PC-9 (cell line): ENCODE results near the gene GRID2. TPM values are rescaled to one million over a fixed set of nuclear protein-coding genes. Genes with fewer than 3 reads are reported as not detected.

Experiments used
- BruUV-seq: library from RNA; stranded (reverse); fragments of 400-500 nt; replicated peaks from 2 replicates; lab custom pipeline; 2021; lab: Mats Ljungman, UMichigan
- CTCF ChIA-PET: fragments of 300-600 bp; sonication (Branson Sonifier 250); formaldehyde crosslinking; loops from one replicate; lab custom pipeline; 2022; ENCODE audit warnings: antibody characterized with exemption; lab: Charles Lee
- POLR2A ChIA-PET: fragments of 300-600 bp; sonication (Branson Sonifier 250); formaldehyde crosslinking; loops from one replicate; lab custom pipeline; 2022; ENCODE audit warnings: antibody characterized with exemption; ENCODE audit not compliant: unreplicated experiment; lab: Charles Lee
- DNase-seq, 2 experiments: peaks; one replicate each; pipeline versions ENCODE4 v3.0.0 to v3.0.0-alpha.2; 2015 to 2022; ENCODE audit warnings: mixed read lengths in 1 of 2
- H2AFZ ChIP-seq: fragments of 200-600 bp; sonication (generic); 2 replicates; pipeline ENCODE4 v1.8.1; 2017; ENCODE audit warnings: antibody characterized with exemption
- H3F3A ChIP-seq: fragments of 200-600 bp; sonication (generic); 2 replicates; pipeline ENCODE4 v1.8.1; 2017; ENCODE audit warnings: antibody characterized with exemption, mild to moderate bottlenecking, low read depth; ENCODE audit not compliant: insufficient read depth
- H3K27ac ChIP-seq: fragments of 200-600 bp; sonication (generic); 2 replicates; pipeline ENCODE4 v1.6.1; 2016; ENCODE audit warnings: mixed run types
- H3K27me3 ChIP-seq: fragments of 200-600 bp; sonication (generic); 2 replicates; pipeline ENCODE4 v1.6.1; 2016; ENCODE audit warnings: low read depth, mixed run types; ENCODE audit not compliant: insufficient read depth
- H3K36me3 ChIP-seq: fragments of 200-600 bp; sonication (generic); 2 replicates; pipeline ENCODE4 v1.6.1; 2016; ENCODE audit warnings: low read depth, mixed run types
- H3K4me1 ChIP-seq: fragments of 200-600 bp; sonication (generic); replicated peaks from 2 replicates; pipeline ENCODE4 v1.6.1; 2016; ENCODE audit warnings: mixed run types; ENCODE audit not compliant: insufficient read depth
- H3K4me2 ChIP-seq: fragments of 200-600 bp; sonication (generic); 2 replicates; pipeline ENCODE4 v1.6.1; 2017; ENCODE audit warnings: mixed run types
- H3K4me3 ChIP-seq: fragments of 200-600 bp; sonication (generic); 2 replicates; pipeline ENCODE4 v1.6.1; 2016; ENCODE audit warnings: mixed run types
- H3K79me2 ChIP-seq: fragments of 200-600 bp; sonication (generic); 2 replicates; pipeline ENCODE4 v1.6.1; 2017; ENCODE audit warnings: low read depth, mixed run types
- H3K9me2 ChIP-seq: fragments of 200-600 bp; sonication (generic); 2 replicates; pipeline ENCODE4 v1.8.1; 2017; ENCODE audit warnings: mild to moderate bottlenecking; ENCODE audit not compliant: insufficient read depth
- H3K9me3 ChIP-seq: fragments of 200-600 bp; sonication (generic); 2 replicates; pipeline ENCODE4 v1.8.1; 2016; ENCODE audit warnings: low read depth; ENCODE audit not compliant: insufficient read depth
- H4K20me1 ChIP-seq: fragments of 200-600 bp; sonication (generic); 2 replicates; pipeline ENCODE4 v1.8.1; 2017; ENCODE audit not compliant: insufficient read depth
- EZH2 ChIP-seq: fragments of 200-600 bp; sonication (generic); IDR thresholded peaks from 2 replicates; pipeline ENCODE4 v1.8.0; 2017; ENCODE audit warnings: antibody characterized with exemption, low read depth
- intact Hi-C: fragments of 100-400 bp; cut with micrococcal nuclease; formaldehyde crosslinking; loops from one replicate; pipeline ENCODE4 v1.10.0; 2022; ENCODE audit not compliant: unreplicated experiment
- total RNA-seq: library from RNA; stranded (reverse); gene quantifications from 2 replicates; pipeline ENCODE4 v1.2.3, GENCODE V29; 2021
- TF ChIP-seq, protein P1 (sequence below): fragments of 200-600 bp; sonication (generic); conservative IDR thresholded peaks from 2 replicates; pipeline ENCODE4 v1.6.1; 2017; ENCODE audit warnings: mixed run types, antibody characterized with exemption, mild to moderate bottlenecking, moderate library complexity

GRID2 gene
- total RNA-seq, 1 experiment from 2014 or later, result not detected

DNA sequence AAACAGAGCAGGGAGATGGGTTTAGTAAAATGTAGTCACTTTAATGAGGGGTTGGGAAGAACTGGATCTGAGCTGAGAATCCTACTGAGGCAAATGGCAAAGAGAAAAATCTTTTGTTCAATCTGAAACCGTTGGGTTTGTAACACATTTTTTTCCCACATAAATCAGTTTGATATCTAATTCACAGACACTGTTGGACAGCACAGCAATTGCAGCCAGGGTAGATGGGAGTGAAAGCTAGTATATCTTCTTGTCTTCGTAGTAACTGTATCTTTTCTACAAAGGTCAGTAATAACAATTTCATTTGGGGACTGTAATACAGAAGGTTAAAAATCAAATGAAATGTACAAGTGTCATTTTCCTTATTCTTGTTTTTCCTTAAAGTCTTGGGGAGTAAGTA is 875.3 kb downstream of the GRID2 start:
- POLR2A ChIA-PET, result no interaction called here
- Histone ChIP-seq H3K27ac (no peak overlapping the region), H3K9me2 (no peaks in the 10 kb centered on the region), H3F3A (no peaks in the 10 kb centered on the region), H4K20me1 (no peaks in the 10 kb centered on the region), H2AFZ (no peak overlapping the region), H3K4me2 (no peak overlapping the region), H3K79me2 (no peaks in the 10 kb centered on the region), H3K4me1 (no peaks in the 10 kb centered on the region), H3K27me3 (no peaks in the 10 kb centered on the region), H3K36me3 (no peaks in the 10 kb centered on the region), H3K4me3 (no peak overlapping the region), H3K9me3 (no peaks in the 10 kb centered on the region)
- no TSS peak for BruUV-seq
- TF ChIP-seq, protein P1, sequence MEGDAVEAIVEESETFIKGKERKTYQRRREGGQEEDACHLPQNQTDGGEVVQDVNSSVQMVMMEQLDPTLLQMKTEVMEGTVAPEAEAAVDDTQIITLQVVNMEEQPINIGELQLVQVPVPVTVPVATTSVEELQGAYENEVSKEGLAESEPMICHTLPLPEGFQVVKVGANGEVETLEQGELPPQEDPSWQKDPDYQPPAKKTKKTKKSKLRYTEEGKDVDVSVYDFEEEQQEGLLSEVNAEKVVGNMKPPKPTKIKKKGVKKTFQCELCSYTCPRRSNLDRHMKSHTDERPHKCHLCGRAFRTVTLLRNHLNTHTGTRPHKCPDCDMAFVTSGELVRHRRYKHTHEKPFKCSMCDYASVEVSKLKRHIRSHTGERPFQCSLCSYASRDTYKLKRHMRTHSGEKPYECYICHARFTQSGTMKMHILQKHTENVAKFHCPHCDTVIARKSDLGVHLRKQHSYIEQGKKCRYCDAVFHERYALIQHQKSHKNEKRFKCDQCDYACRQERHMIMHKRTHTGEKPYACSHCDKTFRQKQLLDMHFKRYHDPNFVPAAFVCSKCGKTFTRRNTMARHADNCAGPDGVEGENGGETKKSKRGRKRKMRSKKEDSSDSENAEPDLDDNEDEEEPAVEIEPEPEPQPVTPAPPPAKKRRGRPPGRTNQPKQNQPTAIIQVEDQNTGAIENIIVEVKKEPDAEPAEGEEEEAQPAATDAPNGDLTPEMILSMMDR, result no peak
- TF ChIP-seq EZH2, result no peak
- no peak for DNase-seq
- intact Hi-C loops, result no loop called here
- CTCF ChIA-PET, result no interaction called here

DNA sequence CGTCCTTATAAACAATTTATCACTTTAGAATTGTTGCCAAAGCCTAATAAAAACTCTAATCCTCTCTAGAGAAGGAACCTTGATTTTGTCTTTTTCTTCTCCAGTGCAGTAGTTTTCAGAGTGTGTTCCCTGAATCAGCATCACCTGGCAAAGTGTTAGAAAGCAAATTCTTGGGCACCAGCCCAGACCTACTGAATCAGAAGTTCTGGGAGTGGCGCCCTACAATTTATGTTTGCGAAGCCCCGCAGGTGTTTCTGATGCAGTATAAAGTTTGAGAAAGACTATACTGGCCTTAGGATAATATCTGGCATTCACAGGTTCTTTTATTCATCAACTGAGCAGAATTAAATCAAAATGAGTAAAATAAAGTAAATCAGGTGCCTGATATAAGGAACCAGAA is 879.0 kb downstream of the GRID2 start:
- Histone ChIP-seq H3K27ac (no peak overlapping the region), H3K9me3 (no peaks in the 10 kb centered on the region), H3K27me3 (no peaks in the 10 kb centered on the region), H3K4me2 (no peak overlapping the region), H3K4me1 (no peaks in the 10 kb centered on the region), H3F3A (no peaks in the 10 kb centered on the region), H2AFZ (no peak overlapping the region), H3K4me3 (no peak overlapping the region), H3K36me3 (no peaks in the 10 kb centered on the region), H4K20me1 (no peaks in the 10 kb centered on the region), H3K79me2 (no peaks in the 10 kb centered on the region), H3K9me2 (no peaks in the 10 kb centered on the region)
- ChIA-PET POLR2A (no interaction called here), CTCF (no interaction called here)
- BruUV-seq, result no TSS peak
- intact Hi-C loops, result no loop called here
- TF ChIP-seq, protein P1, result no peak
- TF ChIP-seq EZH2, result no peak
- DNase-seq, result peak in 1 of 2 experiments; percentile 40

- H3K4me3 ChIP-seq, result no peak overlapping the region
- H4K20me1 ChIP-seq, result no peaks in the 10 kb centered on the region
- H3K4me1 ChIP-seq, result no peaks in the 10 kb centered on the region
- intact Hi-C loops, result no loop called here
- no peaks in the 10 kb centered on the region for H3K79me2 ChIP-seq
- no peak overlapping the region for H3K27ac ChIP-seq
- no peak for DNase-seq
- no peaks in the 10 kb centered on the region for H3K9me2 ChIP-seq
- no TSS peak for BruUV-seq
- POLR2A ChIA-PET, result no interaction called here
- H3K9me3 ChIP-seq, result no peaks in the 10 kb centered on the region
- H3K27me3 ChIP-seq, result no peaks in the 10 kb centered on the region
- no peaks in the 10 kb centered on the region for H3F3A ChIP-seq
- H2AFZ ChIP-seq, result no peak overlapping the region
- no peaks in the 10 kb centered on the region for H3K36me3 ChIP-seq
- CTCF ChIA-PET, result no interaction called here
- H3K4me2 ChIP-seq, result no peak overlapping the region
- TF ChIP-seq, protein P1, result no peak
- no peak for TF ChIP-seq EZH2
Measured at GRCh38 chr4:93183576-93183975, 879.8 kb downstream of the GRID2 start.
